DMS153 treated with DMSO at 0.1 percent for 48 hours (cell line): Measurements from ENCODE around the gene FEV.
"Not testable (repeated sequence)": the region's sequence is repeated elsewhere in the genome, so short reads cannot be mapped to it uniquely, and the experiment has no call there.

Source experiments
- DNase-seq: peaks from one replicate; lab custom pipeline; 2025; ENCODE audit not compliant: unreplicated experiment; lab: John Stamatoyannopoulos, UW

The FEV gene

DNA sequence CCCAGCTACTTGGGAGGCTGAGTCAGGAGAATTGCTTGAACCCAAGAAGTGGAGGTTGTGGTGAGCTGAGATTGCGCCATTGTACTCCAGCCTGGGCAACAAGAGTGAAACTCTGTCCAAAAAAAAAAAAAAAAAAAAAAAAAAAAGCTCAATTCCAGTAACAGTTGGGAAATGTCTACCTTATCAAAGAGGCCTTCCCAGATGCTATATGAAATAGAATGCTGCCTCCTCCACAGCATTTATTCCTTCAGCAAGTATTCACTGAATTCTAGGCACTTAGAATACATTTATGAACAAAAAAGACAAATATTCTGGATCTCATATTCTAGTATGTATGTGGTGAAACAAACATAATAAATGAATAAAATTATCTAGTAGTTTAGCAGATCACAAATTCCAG lies 38.4 kb downstream of the FEV start:
- no peak for DNase-seq

- no peak for DNase-seq
These were observed 40.1 kb downstream of the FEV start for GRCh38 chr2:218944759-218945404.

GRCh38 chr2:218931751-218932150 lies 53.2 kb downstream of the FEV start:
- DNase-seq, result not testable (repeated sequence)
